ENCODE results near the gene PTPRR. TPM values are rescaled to one million over a fixed set of nuclear protein-coding genes. Genes with fewer than 3 reads are reported as not detected.

Gene PTPRR
- total RNA-seq, 2 experiments from 2014 or later: not detected

DNA sequence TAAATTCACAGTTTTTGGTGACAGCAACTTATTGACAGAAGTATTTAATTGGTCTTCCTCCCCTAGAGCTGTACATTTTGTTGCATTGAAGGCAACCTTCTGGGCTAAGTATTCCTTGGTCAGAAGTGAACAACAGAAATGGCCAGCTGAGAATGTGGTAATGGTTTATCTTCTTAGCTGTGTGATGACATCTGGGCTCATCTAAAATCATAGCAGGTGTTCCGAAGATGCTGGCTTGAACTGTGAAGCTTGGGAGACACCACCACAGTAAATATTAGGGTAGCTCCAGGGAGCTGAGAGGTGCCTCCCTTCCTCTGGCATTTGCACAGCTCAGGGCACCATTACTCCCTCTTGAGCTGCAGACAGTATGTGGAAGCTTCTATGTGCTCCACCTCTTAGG is 279.6 kb downstream of the PTPRR start:
- CTCF ChIA-PET (ENCODE audit: unreplicated experiment): no interaction called here
- intact Hi-C loops (cut with micrococcal nuclease; ENCODE audit: unreplicated experiment): no loop called here
- no peaks in the 10 kb centered on the region for H3K4me1 ChIP-seq (ENCODE audit: insufficient read depth, low read length, poor library complexity, severe bottlenecking)
- no peaks in the 10 kb centered on the region for H3K9me2 ChIP-seq (ENCODE audit: insufficient read depth, low read length)
- no peaks in the 10 kb centered on the region for H3K79me2 ChIP-seq (ENCODE audit: insufficient read depth, low read depth, low read length)
- DNase-seq (ENCODE audit: low spot score): no peak
- POLR2A ChIA-PET: interaction anchor here (1.4 kb wide), 1 partner anchor 10 kb away, joined by 4 read pairs; no protein-coding TSS in a partner anchor
- TF ChIP-seq, protein P1, sequence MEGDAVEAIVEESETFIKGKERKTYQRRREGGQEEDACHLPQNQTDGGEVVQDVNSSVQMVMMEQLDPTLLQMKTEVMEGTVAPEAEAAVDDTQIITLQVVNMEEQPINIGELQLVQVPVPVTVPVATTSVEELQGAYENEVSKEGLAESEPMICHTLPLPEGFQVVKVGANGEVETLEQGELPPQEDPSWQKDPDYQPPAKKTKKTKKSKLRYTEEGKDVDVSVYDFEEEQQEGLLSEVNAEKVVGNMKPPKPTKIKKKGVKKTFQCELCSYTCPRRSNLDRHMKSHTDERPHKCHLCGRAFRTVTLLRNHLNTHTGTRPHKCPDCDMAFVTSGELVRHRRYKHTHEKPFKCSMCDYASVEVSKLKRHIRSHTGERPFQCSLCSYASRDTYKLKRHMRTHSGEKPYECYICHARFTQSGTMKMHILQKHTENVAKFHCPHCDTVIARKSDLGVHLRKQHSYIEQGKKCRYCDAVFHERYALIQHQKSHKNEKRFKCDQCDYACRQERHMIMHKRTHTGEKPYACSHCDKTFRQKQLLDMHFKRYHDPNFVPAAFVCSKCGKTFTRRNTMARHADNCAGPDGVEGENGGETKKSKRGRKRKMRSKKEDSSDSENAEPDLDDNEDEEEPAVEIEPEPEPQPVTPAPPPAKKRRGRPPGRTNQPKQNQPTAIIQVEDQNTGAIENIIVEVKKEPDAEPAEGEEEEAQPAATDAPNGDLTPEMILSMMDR (conservative IDR thresholded peaks at IDR 0.05; ENCODE audit: low read length): no peak
- no peak for TF ChIP-seq EZH2phosphoT487 (IDR thresholded peaks at IDR 0.05; ENCODE audit: borderline replicate concordance, low read depth, low read length)
- H3K9me3 ChIP-seq (ENCODE audit: low read length): no peaks in the 10 kb centered on the region
- no peak overlapping the region for H3K4me3 ChIP-seq (ENCODE audit: low read depth, low read length, poor library complexity, severe bottlenecking)
- H3K27ac ChIP-seq (ENCODE audit: low read depth, low read length, poor library complexity, severe bottlenecking): no peak overlapping the region
- H4K20me1 ChIP-seq (ENCODE audit: insufficient read depth, low read length): no peaks in the 10 kb centered on the region
- no peaks in the 10 kb centered on the region for H3K36me3 ChIP-seq (ENCODE audit: insufficient read depth, low read length)
- no peak overlapping the region for H3K4me2 ChIP-seq (ENCODE audit: low read length)
- no TSS peak for BruUV-seq (replicated peaks)
- H2AFZ ChIP-seq (ENCODE audit: low read length): no peak overlapping the region

- H3K36me3 ChIP-seq (ENCODE audit: insufficient read depth, low read length): no peaks in the 10 kb centered on the region
- no peaks in the 10 kb centered on the region for H4K20me1 ChIP-seq (ENCODE audit: insufficient read depth, low read length)
- no peaks in the 10 kb centered on the region for H3K79me2 ChIP-seq (ENCODE audit: insufficient read depth, low read depth, low read length)
- BruUV-seq (replicated peaks): no TSS peak
- H2AFZ ChIP-seq (ENCODE audit: low read length): no peak overlapping the region
- TF ChIP-seq, protein P1 (conservative IDR thresholded peaks at IDR 0.05; ENCODE audit: low read length): no peak
- no peak for TF ChIP-seq EZH2phosphoT487 (IDR thresholded peaks at IDR 0.05; ENCODE audit: borderline replicate concordance, low read depth, low read length)
- H3K9me2 ChIP-seq (ENCODE audit: insufficient read depth, low read length): no peaks in the 10 kb centered on the region
- POLR2A ChIA-PET: no interaction called here
- H3K27ac ChIP-seq (ENCODE audit: low read depth, low read length, poor library complexity, severe bottlenecking): no peak overlapping the region
- CTCF ChIA-PET (ENCODE audit: unreplicated experiment): no interaction called here
- no peak overlapping the region for H3K4me3 ChIP-seq (ENCODE audit: low read depth, low read length, poor library complexity, severe bottlenecking)
- no peak overlapping the region for H3K4me2 ChIP-seq (ENCODE audit: low read length)
- intact Hi-C loops (cut with micrococcal nuclease; ENCODE audit: unreplicated experiment): no loop called here
- H3K9me3 ChIP-seq (ENCODE audit: low read length): no peaks in the 10 kb centered on the region
- no peak for DNase-seq (ENCODE audit: low spot score)
- no peaks in the 10 kb centered on the region for H3K4me1 ChIP-seq (ENCODE audit: insufficient read depth, low read length, poor library complexity, severe bottlenecking)
Measured at GRCh38 chr12:70639535-70639934, 281.0 kb downstream of the PTPRR start.

DNA sequence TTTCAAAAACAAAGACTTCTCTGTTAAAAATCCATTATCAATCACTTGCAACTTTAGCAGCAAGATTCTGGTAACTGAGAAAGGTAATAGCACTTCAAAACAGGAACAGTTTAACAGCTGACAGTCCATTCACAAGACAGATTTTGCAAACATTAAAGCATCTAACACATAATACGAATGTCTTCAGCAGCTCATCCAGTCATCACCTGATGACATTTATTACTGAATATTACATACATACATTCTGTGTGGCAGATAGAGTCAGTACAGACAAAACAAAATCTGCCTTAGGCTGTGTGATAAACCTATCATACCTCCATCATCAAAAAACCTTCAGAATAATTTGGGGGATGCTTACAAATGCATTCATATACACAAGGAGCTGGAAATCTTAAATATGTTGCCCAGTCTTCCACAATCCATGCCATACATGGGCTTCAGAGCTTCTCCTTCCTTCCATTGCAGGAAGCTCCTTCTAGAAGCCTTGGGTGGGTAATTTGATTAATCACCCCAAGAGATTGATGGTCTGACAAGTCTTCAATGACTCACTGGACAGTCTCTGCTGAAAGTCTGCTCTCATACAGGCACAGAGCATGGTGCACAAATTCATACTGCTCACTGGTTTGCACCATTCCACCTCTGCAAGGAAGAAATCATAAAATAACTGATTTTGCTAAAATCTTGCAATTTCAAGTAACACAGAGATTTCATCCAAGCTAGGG is 281.7 kb downstream of the PTPRR start:
- Histone ChIP-seq H3K36me3 (ENCODE audit: insufficient read depth, low read length) (no peaks in the 10 kb centered on the region), H3K4me3 (ENCODE audit: low read depth, low read length, poor library complexity, severe bottlenecking) (no peak overlapping the region), H3K4me1 (ENCODE audit: insufficient read depth, low read length, poor library complexity, severe bottlenecking) (no peaks in the 10 kb centered on the region), H3K27ac (ENCODE audit: low read depth, low read length, poor library complexity, severe bottlenecking) (no peak overlapping the region), H3K9me2 (ENCODE audit: insufficient read depth, low read length) (no peaks in the 10 kb centered on the region), H2AFZ (ENCODE audit: low read length) (no peak overlapping the region), H4K20me1 (ENCODE audit: insufficient read depth, low read length) (no peaks in the 10 kb centered on the region), H3K79me2 (ENCODE audit: insufficient read depth, low read depth, low read length) (no peaks in the 10 kb centered on the region), H3K4me2 (ENCODE audit: low read length) (no peak overlapping the region), H3K9me3 (ENCODE audit: low read length) (no peaks in the 10 kb centered on the region)
- no TSS peak for BruUV-seq (replicated peaks)
- CTCF ChIA-PET (ENCODE audit: unreplicated experiment): no interaction called here
- intact Hi-C loops (cut with micrococcal nuclease; ENCODE audit: unreplicated experiment): no loop called here
- TF ChIP-seq EZH2phosphoT487 (IDR thresholded peaks at IDR 0.05; ENCODE audit: borderline replicate concordance, low read depth, low read length): no peak
- TF ChIP-seq, protein P1 (conservative IDR thresholded peaks at IDR 0.05; ENCODE audit: low read length): no peak
- DNase-seq (ENCODE audit: low spot score): no peak
- POLR2A ChIA-PET: no interaction called here
